Chondrocyte (in vitro differentiated cells): ENCODE data around the gene AKT1. TPM values are rescaled to one million over a fixed set of nuclear protein-coding genes. Genes with fewer than 3 reads are reported as not detected.
A peak's percentile ranks its signal among the peaks of the same experiment; 100 is the strongest.

Experiments used
- DNase-seq: peaks from one replicate; pipeline ENCODE4 v3.0.0; 2021; ENCODE audit warnings: mixed read lengths, low spot score
- H3K27ac Mint-ChIP-seq: one replicate; pipeline ENCODE4 v1.8.0; 2021; ENCODE audit warnings: mild to moderate bottlenecking, moderate library complexity, mixed read lengths; ENCODE audit not compliant: unreplicated experiment
- H3K27me3 Mint-ChIP-seq: 2 replicates; pipeline ENCODE4 v1.8.0; 2021; ENCODE audit warnings: low read depth, mixed read lengths
- H3K36me3 Mint-ChIP-seq: 2 replicates; pipeline ENCODE4 v1.8.0; 2021; ENCODE audit warnings: low read depth, mixed read lengths
- H3K4me1 Mint-ChIP-seq: 2 replicates; pipeline ENCODE4 v1.8.0; 2021; ENCODE audit warnings: low read depth, mild to moderate bottlenecking, mixed read lengths
- H3K4me3 Mint-ChIP-seq: one replicate; pipeline ENCODE4 v1.8.0; 2021; ENCODE audit warnings: mild to moderate bottlenecking, moderate library complexity, mixed read lengths; ENCODE audit not compliant: unreplicated experiment
- H3K9me3 Mint-ChIP-seq: 2 replicates; pipeline ENCODE4 v1.8.0; 2021; ENCODE audit warnings: low read depth, mixed read lengths
- total RNA-seq: library from RNA; stranded (reverse); gene quantifications from 3 replicates; pipeline ENCODE4 v1.2.1, GENCODE V29; 2021
- TF ChIP-seq, protein P1 (sequence below): fragments of 200-600 bp; sonication (generic); IDR thresholded peaks from 2 replicates; pipeline ENCODE4 v1.5.0; 2021; ENCODE audit warnings: antibody characterized with exemption, mild to moderate bottlenecking, moderate library complexity

Gene AKT1
- total RNA-seq, 1 donor from 2014 or later: 156 TPM

DNA sequence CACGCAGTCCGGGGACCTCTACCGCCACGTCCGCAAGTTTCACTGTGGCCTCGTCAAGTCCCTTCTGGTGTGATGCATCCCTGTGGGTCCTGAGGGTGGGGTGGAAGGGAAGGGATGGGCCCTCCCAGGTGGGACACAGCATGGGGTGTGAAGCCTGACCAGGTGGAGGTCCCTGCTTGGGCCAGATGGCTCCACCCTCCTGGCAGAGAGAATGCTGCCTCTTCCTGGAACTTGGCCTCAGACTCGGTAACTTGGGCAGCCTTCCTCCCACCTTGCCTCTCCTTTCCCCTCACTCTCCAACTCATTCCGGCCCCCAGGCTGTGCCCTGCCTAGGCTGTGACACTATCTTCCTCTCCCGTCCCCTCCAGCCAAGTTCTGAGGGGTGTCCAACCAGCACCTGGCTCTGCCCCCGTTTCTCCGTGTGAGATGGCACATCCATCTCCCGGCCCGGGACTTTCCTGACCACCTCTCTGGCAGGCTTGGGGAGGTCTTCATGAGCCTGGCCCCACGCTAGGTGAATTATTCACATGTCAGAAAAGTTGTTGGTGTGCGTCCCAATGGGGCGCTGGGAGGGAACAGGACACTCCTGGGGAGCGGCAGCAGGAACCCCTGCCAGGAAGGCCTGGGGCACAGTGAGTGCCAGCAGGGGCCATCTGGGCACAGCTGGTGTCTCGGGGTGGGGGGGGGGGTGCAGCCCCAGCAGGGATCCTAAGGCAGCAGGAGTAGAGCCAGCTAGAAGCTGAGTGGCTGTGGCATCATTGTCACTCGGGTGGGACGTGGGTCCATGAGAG, 7.0 kb upstream of the AKT1 start:
- no peak for DNase-seq
- Mint-ChIP-seq H3K4me1 (peaks cover 33% of the 10 kb centered on the region), H3K4me3 (peak overlapping the region; percentile 40), H3K9me3 (no peaks in the 10 kb centered on the region), H3K27me3 (no peaks in the 10 kb centered on the region), H3K27ac (no peak overlapping the region), H3K36me3 (no peaks in the 10 kb centered on the region)
- TF ChIP-seq, protein P1, sequence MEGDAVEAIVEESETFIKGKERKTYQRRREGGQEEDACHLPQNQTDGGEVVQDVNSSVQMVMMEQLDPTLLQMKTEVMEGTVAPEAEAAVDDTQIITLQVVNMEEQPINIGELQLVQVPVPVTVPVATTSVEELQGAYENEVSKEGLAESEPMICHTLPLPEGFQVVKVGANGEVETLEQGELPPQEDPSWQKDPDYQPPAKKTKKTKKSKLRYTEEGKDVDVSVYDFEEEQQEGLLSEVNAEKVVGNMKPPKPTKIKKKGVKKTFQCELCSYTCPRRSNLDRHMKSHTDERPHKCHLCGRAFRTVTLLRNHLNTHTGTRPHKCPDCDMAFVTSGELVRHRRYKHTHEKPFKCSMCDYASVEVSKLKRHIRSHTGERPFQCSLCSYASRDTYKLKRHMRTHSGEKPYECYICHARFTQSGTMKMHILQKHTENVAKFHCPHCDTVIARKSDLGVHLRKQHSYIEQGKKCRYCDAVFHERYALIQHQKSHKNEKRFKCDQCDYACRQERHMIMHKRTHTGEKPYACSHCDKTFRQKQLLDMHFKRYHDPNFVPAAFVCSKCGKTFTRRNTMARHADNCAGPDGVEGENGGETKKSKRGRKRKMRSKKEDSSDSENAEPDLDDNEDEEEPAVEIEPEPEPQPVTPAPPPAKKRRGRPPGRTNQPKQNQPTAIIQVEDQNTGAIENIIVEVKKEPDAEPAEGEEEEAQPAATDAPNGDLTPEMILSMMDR: no peak

DNA sequence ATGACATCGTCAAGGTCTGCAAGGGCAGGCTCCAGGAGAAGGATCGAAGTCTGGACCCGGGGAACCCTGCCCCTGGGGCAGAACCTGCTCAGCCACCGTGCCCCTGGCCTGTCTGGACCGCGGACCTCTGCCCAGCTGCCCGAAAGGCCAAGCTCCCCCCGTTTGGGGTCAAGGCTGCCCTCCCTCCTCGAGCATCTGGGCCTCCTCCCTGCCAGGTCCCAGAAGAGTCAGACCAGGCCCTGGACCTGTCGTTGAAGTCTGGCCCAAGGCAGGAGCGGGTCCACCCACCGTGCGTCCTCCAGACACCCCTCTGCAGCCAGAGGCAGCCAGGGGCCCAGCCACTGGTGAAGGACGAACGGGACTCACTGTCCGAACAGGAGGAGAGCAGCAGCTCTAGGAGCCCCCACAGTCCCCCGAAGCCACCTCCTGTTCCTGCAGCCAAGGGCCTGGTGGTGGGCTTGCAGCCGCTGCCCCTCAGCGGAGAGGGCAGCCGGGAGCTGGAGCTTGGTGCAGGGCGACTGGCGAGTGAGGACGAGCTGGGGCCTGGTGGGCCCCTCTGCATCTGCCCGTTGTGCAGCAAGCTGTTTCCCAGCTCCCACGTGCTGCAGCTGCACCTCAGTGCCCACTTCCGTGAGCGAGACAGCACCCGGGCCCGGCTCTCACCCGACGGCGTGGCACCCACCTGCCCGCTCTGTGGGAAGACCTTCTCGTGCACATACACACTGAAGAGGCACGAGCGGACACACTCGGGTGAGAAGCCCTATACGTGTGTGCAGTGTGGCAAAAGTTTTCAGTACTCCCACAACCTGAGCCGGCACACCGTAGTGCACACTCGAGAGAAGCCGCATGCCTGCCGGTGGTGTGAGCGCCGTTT, 6.2 kb upstream of the AKT1 start:
- Mint-ChIP-seq H3K9me3 (no peaks in the 10 kb centered on the region), H3K4me3 (peak overlapping the region; percentile 74), H3K27me3 (no peaks in the 10 kb centered on the region), H3K4me1 (peaks cover 38% of the 10 kb centered on the region), H3K27ac (no peak overlapping the region), H3K36me3 (no peaks in the 10 kb centered on the region)
- no peak for DNase-seq
- TF ChIP-seq, protein P1: no peak

DNA sequence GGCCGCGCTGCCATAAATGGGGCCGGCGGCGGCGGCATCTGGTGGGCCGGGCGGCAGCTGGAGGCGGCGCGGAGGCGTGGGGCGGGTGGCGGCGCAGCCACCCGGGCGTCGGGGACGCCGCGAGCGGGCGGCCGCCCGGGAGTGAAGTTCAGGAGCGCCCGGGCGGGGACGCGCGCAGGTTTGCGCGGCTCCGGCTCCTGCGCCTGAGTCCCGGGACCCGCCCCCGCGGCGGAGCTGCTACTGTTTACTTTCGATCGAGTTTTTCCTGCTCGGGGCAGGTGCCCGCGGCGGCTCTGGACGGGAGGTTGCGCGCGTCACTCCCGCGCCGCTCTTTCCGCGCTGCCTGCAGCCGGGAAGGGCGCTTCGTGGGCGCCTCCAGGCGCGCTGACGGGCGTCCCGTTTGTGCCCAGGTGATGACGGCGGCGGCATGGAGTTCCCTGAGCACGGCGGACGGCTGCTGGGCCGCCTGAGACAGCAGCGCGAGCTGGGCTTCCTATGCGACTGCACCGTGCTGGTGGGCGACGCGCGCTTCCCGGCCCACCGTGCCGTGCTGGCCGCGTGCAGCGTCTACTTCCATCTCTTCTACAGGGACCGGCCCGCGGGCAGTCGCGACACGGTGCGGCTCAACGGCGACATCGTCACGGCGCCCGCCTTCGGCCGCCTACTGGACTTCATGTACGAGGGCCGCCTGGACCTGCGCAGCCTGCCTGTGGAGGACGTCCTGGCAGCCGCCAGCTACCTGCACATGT, 5.4 kb upstream of the AKT1 start, which contains the start of gene ZBTB42:
Gene ZBTB42 (plus strand): TSS at position 331 of the 749 bp plus-strand sequence. CDS start 97 bp downstream, at position 428.
- no peak within 1 kb of the TSS for H3K27ac Mint-ChIP-seq
- no peak for DNase-seq

DNA sequence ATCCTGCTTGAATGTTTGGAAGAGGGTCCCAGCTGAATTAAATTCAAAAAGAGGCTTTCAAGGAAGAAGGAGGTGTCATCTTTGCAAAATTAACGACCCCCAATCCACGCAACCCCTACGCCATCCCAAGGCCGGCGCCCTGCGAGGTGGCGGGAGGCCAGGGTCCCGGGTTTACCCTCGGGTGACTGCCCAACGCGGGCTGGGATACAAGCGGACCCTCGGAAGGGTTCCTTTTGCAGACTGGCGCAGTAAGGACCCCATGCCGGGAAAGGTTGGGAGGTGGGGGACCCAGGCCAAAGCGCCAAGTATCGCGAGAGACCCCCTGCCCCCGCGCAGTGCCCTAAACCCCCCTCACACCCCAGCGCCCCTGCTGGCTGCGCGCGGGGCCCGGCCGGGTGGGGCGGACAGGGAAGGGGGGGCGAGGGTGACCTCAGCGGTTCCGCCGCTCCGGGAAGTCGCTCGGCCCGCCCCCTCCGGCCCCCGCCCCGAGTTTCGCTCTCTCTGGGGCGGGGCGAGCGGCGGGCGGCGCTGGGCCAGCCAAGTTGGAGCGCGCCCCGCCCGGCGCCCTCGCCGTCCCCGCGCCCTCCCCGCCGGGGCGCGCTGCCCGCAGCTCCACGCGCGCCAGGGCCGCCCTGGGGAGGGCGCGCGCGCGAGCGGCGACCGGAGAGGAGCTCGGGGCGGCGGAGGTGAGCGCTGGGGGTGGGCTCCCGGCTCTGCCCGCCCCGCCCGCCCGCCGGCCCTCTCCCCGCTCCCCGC, 4.6 kb upstream of the AKT1 start:
- Mint-ChIP-seq H3K4me1 (peaks cover 33% of the 10 kb centered on the region), H3K27ac (no peak overlapping the region), H3K36me3 (no peaks in the 10 kb centered on the region), H3K4me3 (peak overlapping the region; percentile 56), H3K9me3 (no peaks in the 10 kb centered on the region), H3K27me3 (no peaks in the 10 kb centered on the region)
- TF ChIP-seq, protein P1: peak; percentile 57
- DNase-seq: no peak

More for the DNA sequence above, 5.4 kb upstream of the AKT1 start, which contains the start of gene ZBTB42:
- Mint-ChIP-seq H3K36me3 (no peaks in the 10 kb centered on the region), H3K4me1 (peaks cover 37% of the 10 kb centered on the region), H3K27me3 (no peaks in the 10 kb centered on the region), H3K4me3 (peak within 1 kb of the TSS; percentile 74), H3K9me3 (no peaks in the 10 kb centered on the region)
- TF ChIP-seq, protein P1: no peak
